Testis (tissue), 2 donors: Measurements from ENCODE around the gene ANTXR2.

Experiments used
- POLR2A ChIP-seq: fragments of 450-650 bp; IDR thresholded peaks from one replicate; pipeline ENCODE4 v1.6.1; 2017; ENCODE audit warnings: antibody characterized with exemption, mild to moderate bottlenecking, moderate library complexity
- TF ChIP-seq, protein P1 (sequence below), 3 experiments: fragments of 450-650 bp in 2 of 3; fragments of 200-600 bp in 1 of 3; sonication (generic) in 1 of 3; IDR thresholded peaks; one replicate each; pipeline ENCODE4 v1.5.1; 2016 to 2019; ENCODE audit warnings: antibody characterized with exemption in 3 of 3, mild to moderate bottlenecking in 2 of 3, moderate library complexity in 1 of 3

GRCh38 chr4:79862821-79863220 lies 210.2 kb downstream of the ANTXR2 start:
- TF ChIP-seq, protein P1, sequence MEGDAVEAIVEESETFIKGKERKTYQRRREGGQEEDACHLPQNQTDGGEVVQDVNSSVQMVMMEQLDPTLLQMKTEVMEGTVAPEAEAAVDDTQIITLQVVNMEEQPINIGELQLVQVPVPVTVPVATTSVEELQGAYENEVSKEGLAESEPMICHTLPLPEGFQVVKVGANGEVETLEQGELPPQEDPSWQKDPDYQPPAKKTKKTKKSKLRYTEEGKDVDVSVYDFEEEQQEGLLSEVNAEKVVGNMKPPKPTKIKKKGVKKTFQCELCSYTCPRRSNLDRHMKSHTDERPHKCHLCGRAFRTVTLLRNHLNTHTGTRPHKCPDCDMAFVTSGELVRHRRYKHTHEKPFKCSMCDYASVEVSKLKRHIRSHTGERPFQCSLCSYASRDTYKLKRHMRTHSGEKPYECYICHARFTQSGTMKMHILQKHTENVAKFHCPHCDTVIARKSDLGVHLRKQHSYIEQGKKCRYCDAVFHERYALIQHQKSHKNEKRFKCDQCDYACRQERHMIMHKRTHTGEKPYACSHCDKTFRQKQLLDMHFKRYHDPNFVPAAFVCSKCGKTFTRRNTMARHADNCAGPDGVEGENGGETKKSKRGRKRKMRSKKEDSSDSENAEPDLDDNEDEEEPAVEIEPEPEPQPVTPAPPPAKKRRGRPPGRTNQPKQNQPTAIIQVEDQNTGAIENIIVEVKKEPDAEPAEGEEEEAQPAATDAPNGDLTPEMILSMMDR (IDR thresholded peaks at IDR 0.05), result no peak
- TF ChIP-seq POLR2A, result no peak
